ENCODE data around the gene RSU1.

RSU1 gene

DNA sequence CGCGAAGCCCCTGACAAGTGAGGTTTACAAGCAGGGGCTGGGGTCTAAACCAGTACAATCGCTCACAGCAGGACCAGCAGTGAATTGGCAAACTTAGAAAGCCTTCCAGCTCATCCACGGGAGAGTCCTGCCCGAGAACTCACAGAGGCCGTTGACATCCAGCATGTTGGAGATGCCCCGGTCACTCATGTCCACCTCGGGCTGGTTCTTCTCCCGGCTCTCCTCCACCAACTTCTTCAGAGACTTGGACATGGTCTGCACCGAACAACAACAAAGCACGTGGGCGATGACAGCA lies 447 bp downstream of the RSU1 start:
- H3K27me3 ChIP-seq (replicated peaks in 2 of 5; ENCODE audit: control insufficient read depth in 4 of 5, insufficient read depth in 5 of 5, low read length in 4 of 5): no peaks in the 10 kb centered on the region
- peaks cover 0 to 2% (median 1%) of the 10 kb centered on the region in 5 experiments for H3K9me3 ChIP-seq (ENCODE audit: control extremely low read depth in 1 of 5, control insufficient read depth in 4 of 5, insufficient read depth in 2 of 5, low read depth in 1 of 5, low read length in 4 of 5)
- POLR2A ChIA-PET: interaction anchor here (1.0 kb wide), 1 partner anchor 416 kb away, joined by 3 read pairs; no protein-coding TSS in a partner anchor
- H3K27ac ChIP-seq (ENCODE audit: insufficient read depth in 1 of 2, low read depth in 1 of 2, low read length in 2 of 2, poor library complexity in 1 of 2, severe bottlenecking in 2 of 2): peak overlapping the region; percentile 46 to 59
- CTCF ChIA-PET: interaction anchor here (1.2 to 2.1 kb wide), 2 partner anchors 11 to 15 kb away, joined by 3 to 6 read pairs; no protein-coding TSS in a partner anchor
- 20% methylated on average over 12 of the region's 12 CpGs for WGBS (ENCODE audit: insufficient coverage)
- H3K4me1 ChIP-seq (ENCODE audit: control extremely low read depth in 1 of 4, control insufficient read depth in 4 of 4, insufficient read depth in 4 of 4, low read length in 3 of 4): peaks cover 14 to 40% (median 28%) of the 10 kb centered on the region in 4 experiments
- no peaks in the 10 kb centered on the region for H3K36me3 ChIP-seq (ENCODE audit: control insufficient read depth in 4 of 4, insufficient read depth in 4 of 4, low read length in 3 of 4)
- H3K4me3 ChIP-seq (ENCODE audit: control insufficient read depth in 1 of 7, extremely low read depth in 1 of 7, insufficient read depth in 4 of 7, low read depth in 2 of 7, low read length in 6 of 7): peak overlapping the region; percentile 55 to 96 (median 75)
- DNase-seq: no peak

DNA sequence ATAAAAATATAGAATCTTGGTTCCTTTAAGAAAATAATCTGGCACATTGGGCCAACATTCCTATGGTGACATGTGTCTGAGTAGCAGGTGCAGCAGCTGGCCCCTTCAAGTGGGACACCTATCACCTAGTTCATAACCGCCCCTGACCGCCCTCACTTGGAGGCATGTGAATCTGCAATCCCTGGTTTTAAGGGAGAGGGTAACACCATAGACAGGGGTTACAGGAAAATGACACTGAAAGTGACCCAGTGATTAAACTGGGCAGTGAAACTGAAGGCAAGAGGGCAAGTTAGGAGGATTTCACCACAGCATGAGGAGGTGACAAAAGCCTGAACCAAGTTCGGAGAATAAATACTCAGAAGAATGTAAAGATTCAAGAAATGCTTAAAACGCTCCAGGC lies 1.1 kb downstream of the RSU1 start:
- no peaks in the 10 kb centered on the region for H3K27me3 ChIP-seq (replicated peaks in 2 of 5; ENCODE audit: control insufficient read depth in 4 of 5, insufficient read depth in 5 of 5, low read length in 4 of 5)
- no peak for DNase-seq
- peaks cover 14 to 42% (median 29%) of the 10 kb centered on the region in 4 experiments for H3K4me1 ChIP-seq (ENCODE audit: control extremely low read depth in 1 of 4, control insufficient read depth in 4 of 4, insufficient read depth in 4 of 4, low read length in 3 of 4)
- ChIA-PET POLR2A (no interaction called here), CTCF (interaction anchor here (1.0 to 2.1 kb wide), 2 partner anchors 11 to 44 kb away, joined by 3 to 6 read pairs; no protein-coding TSS in a partner anchor)
- 91% methylated on average over 3 of the region's 4 CpGs for WGBS (ENCODE audit: insufficient coverage)
- peaks cover 0 to 3% (median 0%) of the 10 kb centered on the region in 4 experiments for H3K36me3 ChIP-seq (ENCODE audit: control insufficient read depth in 4 of 4, insufficient read depth in 4 of 4, low read length in 3 of 4)
- peak overlapping the region in 5 of 7 experiments; percentile 75 to 96 (median 78) for H3K4me3 ChIP-seq (ENCODE audit: control insufficient read depth in 1 of 7, extremely low read depth in 1 of 7, insufficient read depth in 4 of 7, low read depth in 2 of 7, low read length in 6 of 7)
- H3K27ac ChIP-seq (ENCODE audit: insufficient read depth in 1 of 2, low read depth in 1 of 2, low read length in 2 of 2, poor library complexity in 1 of 2, severe bottlenecking in 2 of 2): no peak overlapping the region
- no peaks in the 10 kb centered on the region for H3K9me3 ChIP-seq (ENCODE audit: control extremely low read depth in 1 of 5, control insufficient read depth in 4 of 5, insufficient read depth in 2 of 5, low read depth in 1 of 5, low read length in 4 of 5)

DNA sequence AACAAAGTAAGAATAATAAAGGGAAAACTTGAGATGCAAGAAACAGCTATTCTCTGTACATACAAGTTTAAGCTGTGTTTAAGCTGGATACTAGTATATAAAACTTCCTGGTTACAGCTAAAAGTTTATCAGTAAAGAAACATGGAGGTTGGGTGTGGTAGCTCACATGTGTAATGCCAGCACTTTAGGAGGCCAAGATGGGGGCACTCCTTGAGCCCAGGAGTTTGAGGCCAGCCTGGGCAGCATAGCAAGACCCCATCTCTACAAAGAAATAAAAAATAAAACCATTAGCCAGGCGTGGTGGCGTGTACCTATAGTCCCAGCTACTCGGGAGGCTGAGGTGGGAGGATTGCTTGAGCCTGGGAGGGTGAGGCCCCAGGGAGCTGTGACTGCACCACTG lies 3.2 kb downstream of the RSU1 start:
- CTCF ChIA-PET: no interaction called here
- Histone ChIP-seq H3K4me3 (ENCODE audit: control insufficient read depth in 1 of 7, extremely low read depth in 1 of 7, insufficient read depth in 4 of 7, low read depth in 2 of 7, low read length in 6 of 7) (no peak overlapping the region), H3K27me3 (replicated peaks in 2 of 5; ENCODE audit: control insufficient read depth in 4 of 5, insufficient read depth in 5 of 5, low read length in 4 of 5) (no peaks in the 10 kb centered on the region), H3K27ac (ENCODE audit: insufficient read depth in 1 of 2, low read depth in 1 of 2, low read length in 2 of 2, poor library complexity in 1 of 2, severe bottlenecking in 2 of 2) (no peak overlapping the region), H3K36me3 (ENCODE audit: control insufficient read depth in 4 of 4, insufficient read depth in 4 of 4, low read length in 3 of 4) (peaks cover 0 to 5% (median 0%) of the 10 kb centered on the region in 4 experiments), H3K9me3 (ENCODE audit: control extremely low read depth in 1 of 5, control insufficient read depth in 4 of 5, insufficient read depth in 2 of 5, low read depth in 1 of 5, low read length in 4 of 5) (no peaks in the 10 kb centered on the region), H3K4me1 (ENCODE audit: control extremely low read depth in 1 of 4, control insufficient read depth in 4 of 4, insufficient read depth in 4 of 4, low read length in 3 of 4) (peaks cover 14 to 41% (median 29%) of the 10 kb centered on the region in 4 experiments)
- 100% methylated on average over 3 of the region's 3 CpGs for WGBS (ENCODE audit: insufficient coverage)
- POLR2A ChIA-PET: no interaction called here
- DNase-seq: no peak

DNA sequence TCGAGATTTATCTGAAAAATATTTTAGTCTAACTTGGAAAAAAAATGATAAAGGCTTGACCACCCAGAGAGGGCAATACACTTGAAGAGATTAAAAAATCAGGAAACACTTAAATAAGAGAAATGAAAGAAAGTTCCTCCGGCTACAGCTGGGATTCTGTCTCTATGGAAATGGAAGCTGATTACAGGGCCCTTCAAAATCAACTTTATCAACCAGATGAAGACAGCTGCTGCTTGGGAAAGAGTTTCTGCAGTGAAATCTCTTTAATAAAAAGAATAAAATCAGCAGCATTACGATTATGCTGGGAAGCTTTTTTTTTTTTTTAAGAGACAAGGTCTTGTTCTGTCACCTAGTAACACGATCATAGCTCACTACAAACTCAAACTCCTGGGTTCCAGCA lies 4.5 kb downstream of the RSU1 start:
- POLR2A ChIA-PET: no interaction called here
- WGBS (ENCODE audit: insufficient coverage): no CpG with 5 or more reads among the region's 4 CpGs

DNA sequence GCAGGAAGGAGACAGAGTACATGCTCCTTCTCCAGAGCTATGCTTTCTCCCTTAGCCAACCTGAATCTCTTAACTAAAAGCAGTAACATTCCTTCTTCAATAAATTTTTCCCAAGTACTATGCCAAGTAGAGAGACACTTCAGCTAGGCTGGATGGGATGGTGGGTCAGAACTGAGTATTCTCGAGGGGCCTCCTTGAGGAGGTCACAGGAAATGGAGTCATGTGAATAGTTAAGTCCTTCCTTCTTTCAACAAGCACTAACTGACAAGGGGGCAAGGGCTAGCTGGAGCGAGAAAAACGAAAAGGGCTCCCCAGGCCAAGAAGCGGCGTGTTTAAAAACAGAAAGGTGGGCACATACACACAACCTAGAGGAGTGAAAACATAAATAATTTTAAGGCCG lies 5.5 kb downstream of the RSU1 start:
- POLR2A ChIA-PET: no interaction called here
- H3K27ac ChIP-seq (ENCODE audit: insufficient read depth in 1 of 2, low read depth in 1 of 2, low read length in 2 of 2, poor library complexity in 1 of 2, severe bottlenecking in 2 of 2): no peak overlapping the region
- 81% methylated on average over 6 of the region's 6 CpGs for WGBS (ENCODE audit: insufficient coverage)
- no peaks in the 10 kb centered on the region for H3K9me3 ChIP-seq (ENCODE audit: control extremely low read depth in 1 of 5, control insufficient read depth in 4 of 5, insufficient read depth in 2 of 5, low read depth in 1 of 5, low read length in 4 of 5)
- peaks cover 6 to 24% (median 18%) of the 10 kb centered on the region in 4 experiments for H3K4me1 ChIP-seq (ENCODE audit: control extremely low read depth in 1 of 4, control insufficient read depth in 4 of 4, insufficient read depth in 4 of 4, low read length in 3 of 4)
- peaks cover 0 to 5% (median 0%) of the 10 kb centered on the region in 4 experiments for H3K36me3 ChIP-seq (ENCODE audit: control insufficient read depth in 4 of 4, insufficient read depth in 4 of 4, low read length in 3 of 4)
- CTCF ChIA-PET: interaction anchor here (0.9 kb wide), 1 partner anchor 447 kb away, joined by 4 read pairs; no protein-coding TSS in a partner anchor
- no peak for DNase-seq
- no peaks in the 10 kb centered on the region for H3K27me3 ChIP-seq (replicated peaks in 2 of 5; ENCODE audit: control insufficient read depth in 4 of 5, insufficient read depth in 5 of 5, low read length in 4 of 5)
- no peak overlapping the region for H3K4me3 ChIP-seq (ENCODE audit: control insufficient read depth in 1 of 7, extremely low read depth in 1 of 7, insufficient read depth in 4 of 7, low read depth in 2 of 7, low read length in 6 of 7)

More for the DNA sequence above, 4.5 kb downstream of the RSU1 start:
- Histone ChIP-seq H3K9me3 (ENCODE audit: control extremely low read depth in 1 of 5, control insufficient read depth in 4 of 5, insufficient read depth in 2 of 5, low read depth in 1 of 5, low read length in 4 of 5) (no peaks in the 10 kb centered on the region), H3K27me3 (replicated peaks in 2 of 5; ENCODE audit: control insufficient read depth in 4 of 5, insufficient read depth in 5 of 5, low read length in 4 of 5) (no peaks in the 10 kb centered on the region), H3K4me3 (ENCODE audit: control insufficient read depth in 1 of 7, extremely low read depth in 1 of 7, insufficient read depth in 4 of 7, low read depth in 2 of 7, low read length in 6 of 7) (no peak overlapping the region), H3K27ac (ENCODE audit: insufficient read depth in 1 of 2, low read depth in 1 of 2, low read length in 2 of 2, poor library complexity in 1 of 2, severe bottlenecking in 2 of 2) (no peak overlapping the region), H3K36me3 (ENCODE audit: control insufficient read depth in 4 of 4, insufficient read depth in 4 of 4, low read length in 3 of 4) (peaks cover 0 to 5% (median 0%) of the 10 kb centered on the region in 4 experiments), H3K4me1 (ENCODE audit: control extremely low read depth in 1 of 4, control insufficient read depth in 4 of 4, insufficient read depth in 4 of 4, low read length in 3 of 4) (peaks cover 7 to 27% (median 22%) of the 10 kb centered on the region in 4 experiments)
- no peak for DNase-seq
- CTCF ChIA-PET: interaction anchor here (1.1 kb wide), 1 partner anchor 35 kb away, joined by 3 read pairs; no protein-coding TSS in a partner anchor

DNA sequence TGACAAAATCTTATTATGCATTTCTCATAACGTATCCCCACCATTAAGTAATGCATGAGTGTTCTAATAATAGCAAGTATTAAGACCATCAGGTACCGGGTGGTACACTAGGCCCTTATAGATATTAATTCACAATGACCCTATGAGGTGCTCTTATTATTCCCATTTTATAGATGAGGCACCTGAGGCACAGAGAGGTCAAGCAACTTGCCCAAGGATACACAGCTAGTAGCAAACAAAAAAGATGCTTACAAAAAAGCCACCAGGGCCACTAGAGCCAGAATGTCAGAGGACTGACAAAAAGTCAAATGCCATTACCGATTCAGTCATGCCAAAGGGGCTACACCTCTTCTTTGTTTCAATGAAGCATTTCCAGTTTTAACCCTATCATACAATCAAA lies 5.9 kb downstream of the RSU1 start:
- Histone ChIP-seq H3K36me3 (ENCODE audit: control insufficient read depth in 4 of 4, insufficient read depth in 4 of 4, low read length in 3 of 4) (peaks cover 0 to 5% (median 0%) of the 10 kb centered on the region in 4 experiments), H3K27me3 (replicated peaks in 2 of 5; ENCODE audit: control insufficient read depth in 4 of 5, insufficient read depth in 5 of 5, low read length in 4 of 5) (no peaks in the 10 kb centered on the region), H3K27ac (ENCODE audit: insufficient read depth in 1 of 2, low read depth in 1 of 2, low read length in 2 of 2, poor library complexity in 1 of 2, severe bottlenecking in 2 of 2) (no peak overlapping the region), H3K4me3 (ENCODE audit: control insufficient read depth in 1 of 7, extremely low read depth in 1 of 7, insufficient read depth in 4 of 7, low read depth in 2 of 7, low read length in 6 of 7) (no peak overlapping the region), H3K4me1 (ENCODE audit: control extremely low read depth in 1 of 4, control insufficient read depth in 4 of 4, insufficient read depth in 4 of 4, low read length in 3 of 4) (peaks cover 2 to 19% (median 14%) of the 10 kb centered on the region in 4 experiments), H3K9me3 (ENCODE audit: control extremely low read depth in 1 of 5, control insufficient read depth in 4 of 5, insufficient read depth in 2 of 5, low read depth in 1 of 5, low read length in 4 of 5) (no peaks in the 10 kb centered on the region)
- DNase-seq: no peak
- ChIA-PET POLR2A (no interaction called here), CTCF (interaction anchor here (0.9 kb wide), 1 partner anchor 448 kb away, joined by 4 read pairs; no protein-coding TSS in a partner anchor)
- WGBS (ENCODE audit: insufficient coverage): 100% methylated on average over 1 of the region's 3 CpGs

DNA sequence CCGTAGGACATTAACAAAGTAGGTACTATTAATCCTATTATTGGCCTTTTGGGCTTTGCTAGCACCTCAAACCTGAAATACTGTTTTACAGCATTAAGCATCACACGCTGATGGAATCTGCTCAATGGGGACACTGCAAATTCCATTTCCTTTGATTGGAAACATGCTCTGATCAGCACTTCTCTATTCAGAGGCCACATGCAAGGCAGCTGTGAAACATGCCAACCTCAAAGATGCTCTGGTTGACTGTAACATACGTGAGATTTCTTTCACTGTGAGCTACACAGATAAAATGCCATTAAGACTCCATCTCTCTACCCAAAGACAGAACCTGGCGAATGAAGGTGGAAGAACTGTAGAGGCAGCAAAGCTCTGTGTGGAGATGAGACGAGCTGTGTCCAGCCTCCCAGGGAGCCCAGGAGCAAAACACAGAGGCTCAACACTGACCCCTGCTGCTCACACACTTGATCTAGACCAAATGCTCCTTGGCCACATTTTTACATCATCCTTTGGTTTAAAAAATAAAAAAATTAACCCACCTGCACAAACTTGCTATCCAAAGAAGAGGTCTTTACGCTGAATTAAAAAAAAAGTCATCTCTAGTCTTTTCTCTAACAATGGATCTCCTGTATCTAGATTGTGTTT lies 8.0 kb downstream of the RSU1 start:
- H3K36me3 ChIP-seq (ENCODE audit: control insufficient read depth in 4 of 4, insufficient read depth in 4 of 4, low read length in 3 of 4): peaks cover 0 to 8% (median 0%) of the 10 kb centered on the region in 4 experiments
- H3K9me3 ChIP-seq (ENCODE audit: control extremely low read depth in 1 of 5, control insufficient read depth in 4 of 5, insufficient read depth in 2 of 5, low read depth in 1 of 5, low read length in 4 of 5): no peaks in the 10 kb centered on the region
- ChIA-PET CTCF (interaction anchor here (0.6 kb wide), 1 partner anchor 695 kb away, joined by 4 read pairs; no protein-coding TSS in a partner anchor), POLR2A (no interaction called here)
- no peak overlapping the region for H3K27ac ChIP-seq (ENCODE audit: insufficient read depth in 1 of 2, low read depth in 1 of 2, low read length in 2 of 2, poor library complexity in 1 of 2, severe bottlenecking in 2 of 2)
- peaks cover 0 to 4% (median 3%) of the 10 kb centered on the region in 4 experiments for H3K4me1 ChIP-seq (ENCODE audit: control extremely low read depth in 1 of 4, control insufficient read depth in 4 of 4, insufficient read depth in 4 of 4, low read length in 3 of 4)
- H3K27me3 ChIP-seq (replicated peaks in 2 of 5; ENCODE audit: control insufficient read depth in 4 of 5, insufficient read depth in 5 of 5, low read length in 4 of 5): no peaks in the 10 kb centered on the region
- DNase-seq: peak in 2 of 3 donors; percentile 23 to 29
- WGBS (ENCODE audit: insufficient coverage): 100% methylated on average over 2 of the region's 6 CpGs
- H3K4me3 ChIP-seq (ENCODE audit: control insufficient read depth in 1 of 7, extremely low read depth in 1 of 7, insufficient read depth in 4 of 7, low read depth in 2 of 7, low read length in 6 of 7): no peak overlapping the region

Measured in common myeloid progenitor, CD34-positive (primary cell).